Loucy (cell line): ENCODE measurements around the gene CNTNAP2.

Source experiments
- CTCF ChIP-seq: fragments of 200-600 bp; sonication (generic); conservative IDR thresholded peaks from 2 replicates; pipeline ENCODE4 v1.5.1; 2014; ENCODE audit warnings: mild to moderate bottlenecking, antibody characterized with exemption, low read length
- EZH2phosphoT487 ChIP-seq: fragments of 200-600 bp; IDR thresholded peaks from 2 replicates; pipeline ENCODE4 v1.6.1; 2018; ENCODE audit warnings: antibody characterized with exemption, mild to moderate bottlenecking, moderate library complexity, borderline replicate concordance

DNA sequence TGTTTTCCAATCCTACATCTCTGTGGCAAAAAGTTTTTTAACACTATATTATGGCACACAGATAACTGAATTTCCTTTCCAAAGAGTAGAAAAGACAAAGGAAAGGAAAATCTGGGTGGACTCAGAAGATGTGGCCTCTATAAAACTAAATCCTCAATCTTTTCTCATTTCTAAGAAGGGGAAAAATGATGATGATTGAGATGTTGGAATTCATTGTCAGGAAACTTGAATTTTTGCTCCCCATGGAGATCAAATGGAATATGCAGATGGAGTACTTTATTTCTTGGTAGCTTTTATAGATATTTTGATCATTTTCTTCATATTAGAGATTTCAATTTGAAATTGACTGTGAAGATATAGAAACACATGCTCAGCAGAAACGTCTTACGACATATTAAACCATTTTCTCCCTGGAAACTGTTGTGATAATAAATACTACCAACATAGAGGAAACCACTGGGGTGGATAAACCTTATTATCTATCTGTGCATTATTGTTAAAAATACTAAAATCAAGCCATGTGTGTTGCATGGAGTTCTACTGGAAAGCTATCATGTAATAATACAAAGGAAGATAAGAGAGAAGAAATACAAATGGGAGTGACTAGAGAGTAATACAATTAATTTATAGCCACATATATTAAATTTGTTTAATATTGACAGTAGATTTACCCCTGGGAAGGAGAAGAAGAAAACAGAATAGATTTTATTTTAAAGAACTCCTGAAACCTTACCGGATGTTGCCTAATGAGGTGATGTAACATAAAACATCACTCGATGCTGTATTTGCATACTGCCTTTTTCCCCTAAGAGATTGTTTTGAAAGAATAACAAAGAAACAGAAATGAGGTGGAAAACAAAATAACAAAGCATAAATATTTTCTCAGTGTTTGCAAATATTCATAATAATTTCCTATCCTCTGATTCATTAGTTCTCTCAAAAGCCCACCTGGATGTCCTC lies 1542.7 kb downstream of the CNTNAP2 start:
- TF ChIP-seq CTCF (no peak), EZH2phosphoT487 (no peak)
